Stimulated activated CD4-positive, alpha-beta T cell treated with anti-CD3 and anti-CD28 coated beads, Interleukin-4, amount 100 ng/mL, for 1 hour (primary cell): Measurements from ENCODE around the gene ANKRD44.

Source experiments
- DNase-seq: peaks from one replicate; pipeline ENCODE4 v3.0.0-alpha.2; 2020

The ANKRD44 gene

GRCh38 chr2:197286805-197287595 lies 23.6 kb downstream of the ANKRD44 start:
- DNase-seq, result no peak

GRCh38 chr2:197285361-197285760 lies 25.2 kb downstream of the ANKRD44 start:
- no peak for DNase-seq

- no peak for DNase-seq
These were observed 25.6 kb downstream of the ANKRD44 start for GRCh38 chr2:197284956-197285355.

- DNase-seq, result no peak
These were observed 29.2 kb downstream of the ANKRD44 start for GRCh38 chr2:197281421-197281820.

GRCh38 chr2:197280015-197280702 lies 30.4 kb downstream of the ANKRD44 start:
- DNase-seq, result no peak

- no peak for DNase-seq
These were observed 31.5 kb downstream of the ANKRD44 start for GRCh38 chr2:197278799-197279763.

- no peak for DNase-seq
These were observed 32.8 kb downstream of the ANKRD44 start for GRCh38 chr2:197277794-197278193.

- no peak for DNase-seq
These were observed 34.4 kb downstream of the ANKRD44 start for GRCh38 chr2:197276156-197276555.

GRCh38 chr2:197274937-197275336 lies 35.6 kb downstream of the ANKRD44 start:
- no peak for DNase-seq

GRCh38 chr2:197274349-197274748 lies 36.2 kb downstream of the ANKRD44 start:
- no peak for DNase-seq

- DNase-seq, result no peak
These were observed 37.1 kb downstream of the ANKRD44 start for GRCh38 chr2:197273485-197273884.

GRCh38 chr2:197270601-197271000 lies 40.0 kb downstream of the ANKRD44 start:
- DNase-seq, result no peak

- no peak for DNase-seq
These were observed 40.8 kb downstream of the ANKRD44 start for GRCh38 chr2:197269815-197270214.

GRCh38 chr2:197268786-197269584 lies 41.6 kb downstream of the ANKRD44 start:
- DNase-seq, result no peak

GRCh38 chr2:197266477-197266876 lies 44.1 kb downstream of the ANKRD44 start:
- no peak for DNase-seq

- DNase-seq, result no peak
These were observed 44.7 kb downstream of the ANKRD44 start for GRCh38 chr2:197265924-197266323.

- no peak for DNase-seq
These were observed 45.5 kb downstream of the ANKRD44 start for GRCh38 chr2:197265036-197265435.

- no peak for DNase-seq
These were observed 46.2 kb downstream of the ANKRD44 start for GRCh38 chr2:197264332-197264731.

- no peak for DNase-seq
These were observed 47.5 kb downstream of the ANKRD44 start for GRCh38 chr2:197263077-197263476.

GRCh38 chr2:197261808-197262226 lies 48.8 kb downstream of the ANKRD44 start:
- DNase-seq, result no peak

- DNase-seq, result no peak
These were observed 51.0 kb downstream of the ANKRD44 start for GRCh38 chr2:197259470-197259999.

- no peak for DNase-seq
These were observed 52.0 kb downstream of the ANKRD44 start for GRCh38 chr2:197258580-197258979.
